GM21576 (cell line): ENCODE results near the gene LTV1.
"Not testable (repeated sequence)": the region's sequence is repeated elsewhere in the genome, so short reads cannot be mapped to it uniquely, and the experiment has no call there.

Source experiments
- ATAC-seq: cut with Tn5 transposase; IDR thresholded peaks from one replicate; pipeline ENCODE4 v1.9.1; 2021; ENCODE audit warnings: mild to moderate bottlenecking, moderate library complexity; ENCODE audit not compliant: unreplicated experiment

Gene LTV1, protein sequence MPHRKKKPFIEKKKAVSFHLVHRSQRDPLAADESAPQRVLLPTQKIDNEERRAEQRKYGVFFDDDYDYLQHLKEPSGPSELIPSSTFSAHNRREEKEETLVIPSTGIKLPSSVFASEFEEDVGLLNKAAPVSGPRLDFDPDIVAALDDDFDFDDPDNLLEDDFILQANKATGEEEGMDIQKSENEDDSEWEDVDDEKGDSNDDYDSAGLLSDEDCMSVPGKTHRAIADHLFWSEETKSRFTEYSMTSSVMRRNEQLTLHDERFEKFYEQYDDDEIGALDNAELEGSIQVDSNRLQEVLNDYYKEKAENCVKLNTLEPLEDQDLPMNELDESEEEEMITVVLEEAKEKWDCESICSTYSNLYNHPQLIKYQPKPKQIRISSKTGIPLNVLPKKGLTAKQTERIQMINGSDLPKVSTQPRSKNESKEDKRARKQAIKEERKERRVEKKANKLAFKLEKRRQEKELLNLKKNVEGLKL

DNA sequence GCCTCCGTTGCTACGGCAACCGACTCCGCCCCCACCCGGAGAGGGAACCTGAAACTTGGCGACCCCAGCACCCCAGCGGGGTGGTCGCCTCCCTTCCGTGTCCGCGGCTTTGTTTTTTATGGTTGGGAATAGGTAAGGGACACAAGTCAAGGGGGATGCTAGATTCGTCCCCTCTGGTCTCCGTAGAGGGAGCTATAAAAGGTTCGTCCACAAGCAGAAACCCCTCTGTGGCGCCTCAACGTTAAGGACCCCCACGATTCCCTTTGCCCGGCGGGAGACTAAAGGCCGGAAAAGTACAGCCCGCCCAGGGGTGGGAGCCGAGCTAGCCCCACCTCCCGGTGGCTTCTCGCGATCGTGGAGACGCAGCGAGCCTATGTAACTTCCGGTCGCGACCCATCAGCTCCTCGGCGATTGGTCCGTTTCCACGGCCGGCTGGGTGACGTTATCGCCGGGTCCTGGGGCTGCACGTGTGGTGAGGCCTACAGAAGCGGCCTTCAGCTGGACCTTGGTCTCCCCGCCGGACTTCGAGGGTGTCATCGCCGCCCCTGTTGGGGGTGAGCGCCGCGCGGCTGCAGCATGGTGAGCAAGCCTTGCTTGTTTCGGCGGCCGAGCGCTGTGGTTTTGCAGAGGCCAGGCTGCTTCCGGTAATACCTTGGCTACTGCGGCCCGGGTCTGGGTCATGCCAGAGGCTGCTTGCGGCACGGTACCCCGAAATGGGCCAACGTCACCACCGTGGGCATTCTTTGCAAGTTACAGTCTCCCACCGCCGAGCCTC lies at the start of gene LTV1:
Gene LTV1 (plus strand): TSS at position 437 of the 775 bp plus-strand sequence. CDS start 140 bp downstream, at position 577.
- peak; percentile 100 for ATAC-seq

DNA sequence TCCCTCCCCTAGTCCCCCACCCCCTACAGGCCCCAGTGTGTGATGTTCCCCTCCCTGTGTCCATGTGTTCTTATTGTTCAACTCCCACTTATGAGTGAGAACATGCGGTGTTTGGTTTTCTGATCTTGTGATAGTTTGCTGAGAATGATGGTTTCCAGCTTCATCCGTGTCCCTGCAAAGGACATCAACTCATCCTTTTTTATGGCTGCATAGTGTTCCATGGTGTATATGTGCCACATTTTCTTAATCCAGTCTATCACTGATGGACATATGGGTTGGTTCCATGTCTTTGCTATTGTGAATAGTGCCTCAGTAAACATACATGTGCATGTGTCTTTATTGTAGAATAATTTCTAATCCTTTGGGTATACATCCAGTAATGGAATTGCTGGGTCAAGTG lies 46.6 kb upstream of the LTV1 start:
- not testable (repeated sequence) for ATAC-seq

DNA sequence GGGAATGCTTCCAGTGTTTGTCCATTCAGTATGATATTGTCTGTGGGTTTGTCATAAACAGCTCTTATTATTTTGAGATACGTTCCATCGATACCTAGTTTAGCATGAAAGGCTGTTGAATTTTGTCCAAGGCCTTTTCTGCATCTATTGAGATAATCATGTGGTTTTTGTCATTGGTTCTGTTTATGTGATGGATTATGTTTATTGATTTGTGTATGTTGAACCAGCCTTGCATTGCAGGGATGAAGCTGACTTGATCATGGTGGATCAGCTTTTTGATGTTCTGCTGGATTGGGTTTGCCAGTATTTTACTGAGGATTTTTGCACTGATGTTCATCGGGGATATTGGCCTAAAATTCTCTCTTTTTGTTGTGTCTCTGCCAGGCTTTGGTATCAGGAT lies 44.7 kb upstream of the LTV1 start:
- ATAC-seq, result not testable (repeated sequence)

DNA sequence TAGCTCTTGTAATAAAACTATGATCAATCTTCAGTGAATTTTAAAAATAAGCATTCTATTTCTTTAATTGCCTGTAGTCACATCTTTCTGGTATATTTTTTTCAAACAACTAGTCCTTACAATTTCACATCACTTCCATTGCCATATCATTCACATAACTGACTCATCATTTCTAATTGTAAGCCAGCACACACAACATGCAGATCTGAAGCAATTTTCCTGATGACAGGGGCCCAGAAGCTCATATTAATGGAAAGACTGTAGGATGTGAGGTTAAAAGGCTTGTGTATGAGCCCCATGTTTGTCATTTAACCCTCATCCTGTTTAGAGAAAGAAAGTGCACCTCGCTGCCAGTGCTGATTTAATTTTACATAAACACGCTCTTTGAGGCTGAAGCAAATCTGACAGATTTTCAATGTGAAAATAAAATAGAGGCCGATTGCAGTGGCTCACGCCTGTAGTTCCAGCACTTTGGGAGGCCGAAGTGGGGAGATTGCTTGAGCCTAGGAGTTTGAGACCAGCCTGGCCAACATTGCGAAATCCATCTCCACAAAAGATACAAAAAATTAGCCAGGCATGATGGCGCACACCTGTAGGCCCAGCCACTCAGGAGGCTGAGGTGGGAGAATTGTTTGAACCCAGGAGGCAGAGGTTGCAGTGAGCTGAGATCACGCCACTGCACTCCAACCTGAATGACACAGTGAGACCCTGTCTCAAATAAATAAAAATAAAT lies 40.1 kb upstream of the LTV1 start:
- ATAC-seq, result no peak

DNA sequence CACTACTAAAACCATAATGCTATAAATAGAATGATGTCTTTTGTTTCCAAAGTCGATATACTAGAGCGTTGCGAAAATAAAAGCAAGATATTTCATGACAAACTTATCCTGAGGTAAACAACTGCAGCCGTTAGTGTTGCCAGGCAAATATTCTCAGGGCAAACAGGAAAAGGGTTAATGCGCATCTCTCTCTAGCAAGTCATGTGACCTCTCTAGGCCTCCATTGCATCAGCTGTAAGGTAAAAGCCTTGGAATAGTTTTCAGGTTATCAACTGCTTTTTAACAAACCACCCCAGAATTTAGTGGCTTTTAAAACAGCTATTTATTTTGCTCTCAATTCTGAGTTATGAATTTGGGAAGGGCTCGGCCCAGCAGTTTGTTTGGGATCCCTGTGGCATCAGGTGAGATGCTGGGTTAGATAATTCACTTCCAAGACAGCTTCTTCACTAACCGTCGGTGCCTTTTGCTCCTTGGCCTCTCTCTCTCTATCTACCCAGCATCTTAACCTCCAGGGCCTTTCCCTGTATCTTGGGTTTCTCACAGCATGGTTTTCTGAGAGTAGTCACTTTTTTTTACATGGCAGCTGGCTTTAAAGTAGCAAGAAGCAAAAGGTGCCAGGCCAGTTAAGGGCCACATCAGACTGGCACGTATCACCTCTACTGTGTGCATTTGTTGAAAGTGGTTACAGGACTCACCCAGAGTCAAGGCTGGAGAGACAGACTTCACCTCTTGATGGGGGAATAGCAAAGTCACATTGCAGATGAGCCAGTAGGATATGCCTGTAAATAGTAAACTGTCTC lies 39.2 kb upstream of the LTV1 start:
- ATAC-seq, result no peak

DNA sequence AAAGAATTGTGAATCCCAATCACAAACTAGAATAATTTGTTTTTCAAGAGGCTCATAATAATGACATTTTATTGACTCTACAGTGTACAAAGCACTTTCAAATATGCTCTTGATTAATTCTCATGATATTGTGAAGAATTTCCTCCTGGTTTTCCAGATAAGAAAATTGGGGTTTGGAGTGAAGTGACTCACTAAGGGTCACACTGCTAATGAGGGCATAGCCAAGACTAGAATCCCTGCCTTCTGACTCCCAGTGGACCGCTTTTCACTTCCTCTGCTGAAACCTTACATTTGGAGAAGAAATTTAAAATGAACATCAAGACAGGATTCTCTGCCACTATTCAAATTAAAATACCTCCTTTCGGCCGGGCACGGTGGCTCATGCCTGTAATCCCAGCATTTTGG lies 38.3 kb upstream of the LTV1 start:
- ATAC-seq, result no peak

DNA sequence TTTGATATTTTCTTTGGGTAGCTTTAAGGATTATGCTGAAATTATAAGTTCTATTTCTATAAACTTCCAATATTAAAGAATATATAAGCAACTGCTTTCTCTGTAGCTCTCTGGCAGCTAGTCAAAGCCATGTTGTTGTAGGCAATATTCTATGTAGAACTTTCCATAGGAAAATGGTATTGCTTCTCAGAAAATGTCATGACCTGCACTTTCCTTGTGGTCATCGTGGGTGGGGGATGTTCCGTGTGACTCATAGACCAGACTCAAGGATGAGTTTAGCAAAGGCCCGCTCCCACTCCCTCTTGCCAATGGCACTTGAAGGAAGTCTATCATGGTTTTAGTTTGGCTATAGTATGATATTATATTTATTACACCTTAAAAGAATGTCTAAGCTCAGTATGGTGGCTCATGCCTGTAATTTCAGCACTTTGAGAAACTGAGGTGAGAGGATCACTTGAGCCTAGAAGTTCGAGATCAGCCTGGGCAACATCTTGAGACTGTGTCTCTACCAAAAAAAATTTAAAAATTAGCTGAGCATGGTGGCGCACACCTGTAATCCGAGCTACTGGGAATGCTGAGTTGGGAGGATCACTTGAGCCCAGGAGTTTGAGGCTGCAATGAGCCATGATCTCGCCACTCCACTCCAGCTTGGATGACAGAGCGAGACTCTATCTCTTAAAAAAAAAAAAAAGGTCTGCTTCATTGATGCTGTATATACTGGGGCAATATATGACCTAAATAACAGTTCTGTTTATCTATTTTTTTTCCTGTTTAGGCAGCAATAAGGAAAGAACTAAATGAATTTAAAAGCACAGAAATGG lies 36.6 kb upstream of the LTV1 start:
- ATAC-seq, result no peak

DNA sequence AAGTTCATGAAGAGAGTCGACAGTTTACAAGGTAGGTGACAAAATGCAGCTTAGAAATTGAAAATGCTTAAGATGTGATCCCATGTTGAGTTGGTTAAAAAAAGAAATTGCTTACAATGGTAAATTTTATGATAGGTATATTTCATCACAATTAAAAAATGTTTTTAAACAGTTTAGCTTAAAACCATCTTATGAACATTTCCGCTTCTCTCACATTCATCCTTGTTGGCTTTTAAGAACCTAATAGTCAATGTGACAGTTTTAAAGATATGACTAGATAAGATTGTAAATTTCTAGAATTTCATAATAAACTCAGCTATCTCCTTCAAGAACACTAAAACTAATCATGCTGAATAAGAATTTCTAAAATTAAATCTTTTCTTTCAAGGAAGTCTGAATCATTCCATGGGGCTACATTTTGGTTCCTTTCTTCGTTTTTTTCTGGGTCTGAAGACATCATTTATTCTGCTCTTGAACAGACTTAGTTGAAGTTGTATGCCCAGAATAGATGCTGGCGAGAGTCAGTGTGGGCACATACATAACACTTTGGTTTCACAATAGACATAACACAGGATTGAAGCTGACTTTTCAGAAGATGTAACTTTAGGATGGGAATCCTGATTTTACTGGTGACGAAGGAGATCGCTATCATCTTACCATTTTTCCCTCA lies 35.9 kb upstream of the LTV1 start:
- ATAC-seq, result no peak

DNA sequence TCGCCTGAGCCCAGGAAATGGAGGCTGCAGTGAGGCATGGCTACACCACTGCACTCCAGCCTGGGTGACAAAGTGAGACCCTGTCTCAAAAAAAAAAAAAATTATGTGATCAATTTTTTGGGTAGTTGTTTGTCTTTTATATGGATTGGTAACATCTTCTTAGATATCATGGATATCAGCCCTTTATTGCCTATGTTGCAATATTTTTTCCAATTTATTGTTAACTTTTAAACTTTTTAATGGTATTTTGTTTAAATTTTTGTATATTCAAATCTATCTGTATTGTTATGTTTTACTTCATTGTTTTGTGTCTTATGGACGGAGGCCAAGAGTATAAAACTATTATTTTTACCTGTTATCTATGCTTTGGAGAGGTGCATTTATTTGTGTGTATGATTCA lies 32.4 kb upstream of the LTV1 start:
- no peak for ATAC-seq

DNA sequence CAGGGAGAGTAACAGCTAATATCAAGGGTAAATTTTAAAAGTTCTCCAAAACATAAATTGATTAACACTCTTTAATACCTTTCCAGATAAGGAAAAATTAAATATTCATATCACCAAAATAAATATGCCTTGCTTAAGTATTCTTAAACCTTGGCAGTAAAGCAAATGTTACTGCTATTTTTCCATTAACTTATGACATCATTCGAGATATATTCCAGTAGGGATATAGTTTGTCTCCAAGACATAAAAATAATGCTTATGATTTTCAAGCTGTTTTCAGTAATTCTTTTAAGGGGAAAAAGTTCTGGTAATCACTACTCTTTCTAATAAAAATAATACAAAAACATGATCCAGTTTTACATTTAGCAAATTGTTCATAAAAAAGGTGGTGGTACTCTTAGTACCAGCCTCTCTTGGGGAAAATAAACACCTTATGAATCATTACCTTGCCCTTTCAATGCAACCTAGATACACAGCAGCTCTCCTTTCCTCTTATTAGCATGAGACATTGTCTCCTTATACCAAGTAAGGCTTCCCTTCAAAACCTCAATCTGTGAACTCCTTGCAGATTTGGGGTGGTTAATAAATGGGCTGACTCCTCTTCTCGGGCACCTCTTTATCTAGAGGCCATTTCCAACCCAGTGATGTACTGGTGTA lies 31.5 kb upstream of the LTV1 start:
- ATAC-seq, result no peak

DNA sequence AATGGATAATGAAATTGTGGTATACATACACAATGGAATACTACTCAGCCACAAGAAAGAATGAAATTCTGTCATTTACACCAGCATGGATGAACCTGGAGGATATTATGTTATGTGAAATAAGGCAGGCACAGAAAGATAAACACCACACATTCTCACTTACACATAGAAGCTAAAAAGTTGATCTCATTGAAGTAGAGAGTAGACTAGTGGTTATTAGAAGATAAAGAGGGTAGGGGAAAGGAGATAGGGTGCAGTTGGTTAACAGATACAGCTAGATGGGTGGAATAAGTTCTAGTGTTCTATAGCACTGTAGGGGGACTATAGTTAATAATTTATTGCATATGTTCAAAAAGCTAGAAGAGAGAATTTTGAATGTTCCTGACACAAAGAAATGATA lies 25.5 kb upstream of the LTV1 start:
- no peak for ATAC-seq

DNA sequence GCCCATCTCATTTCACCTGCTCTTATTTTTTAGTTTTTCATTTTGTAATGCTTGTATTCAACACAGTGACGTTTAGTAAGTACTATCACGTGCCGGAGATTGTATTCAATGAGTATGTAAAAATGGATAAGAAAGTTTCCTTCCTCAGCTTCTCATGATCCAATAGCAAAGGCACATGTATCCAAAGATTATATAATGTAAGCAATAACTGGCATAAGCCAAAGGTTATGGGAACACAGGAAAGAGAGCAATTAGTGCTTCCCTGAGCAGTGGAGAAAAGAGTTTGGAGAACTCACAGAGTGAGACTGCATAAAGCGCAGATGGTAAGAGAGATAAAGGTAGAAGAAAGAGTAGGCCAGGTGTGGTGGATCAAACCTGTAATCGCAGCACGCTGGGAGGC lies 21.8 kb upstream of the LTV1 start:
- no peak for ATAC-seq

DNA sequence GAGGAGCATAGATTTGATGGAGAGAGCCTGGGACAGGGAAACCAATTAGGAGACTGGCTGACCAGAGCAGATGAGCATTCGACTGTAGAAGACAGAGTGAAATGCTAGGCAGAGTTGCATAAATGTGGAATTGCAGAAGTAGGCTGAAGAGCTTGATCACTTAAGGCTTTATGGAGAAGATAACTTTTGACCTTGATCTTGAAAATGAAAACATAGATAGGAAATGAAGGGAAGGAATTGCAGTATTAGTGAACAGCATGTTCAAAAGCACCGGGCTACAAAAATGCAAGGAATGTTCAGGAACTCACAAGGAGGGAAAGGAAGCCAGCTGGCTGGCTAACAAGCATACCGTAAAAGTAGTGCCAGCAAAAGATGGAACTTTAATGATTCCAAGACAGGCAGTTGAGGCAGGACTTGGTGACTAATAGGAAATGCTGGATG lies 20.5 kb upstream of the LTV1 start:
- no peak for ATAC-seq

DNA sequence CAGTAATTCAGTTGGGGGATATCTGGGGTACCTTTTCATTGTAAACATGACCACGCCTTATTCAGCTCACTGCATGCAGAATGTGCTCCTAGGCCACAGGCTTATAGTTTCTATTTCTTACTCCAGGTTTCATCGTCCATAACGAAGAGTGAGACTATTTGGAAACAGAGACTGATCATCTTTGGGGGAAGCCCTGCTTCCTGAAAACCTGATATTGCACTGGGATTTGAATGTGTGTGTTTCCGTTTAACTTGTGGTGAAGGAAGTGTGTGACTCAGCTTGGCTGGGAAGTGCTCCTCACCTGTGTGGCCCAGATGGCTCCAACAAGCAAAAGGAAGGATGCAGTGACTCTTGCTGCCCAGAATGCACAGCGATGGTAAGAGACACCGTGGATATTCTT lies 19.6 kb upstream of the LTV1 start:
- ATAC-seq, result no peak

DNA sequence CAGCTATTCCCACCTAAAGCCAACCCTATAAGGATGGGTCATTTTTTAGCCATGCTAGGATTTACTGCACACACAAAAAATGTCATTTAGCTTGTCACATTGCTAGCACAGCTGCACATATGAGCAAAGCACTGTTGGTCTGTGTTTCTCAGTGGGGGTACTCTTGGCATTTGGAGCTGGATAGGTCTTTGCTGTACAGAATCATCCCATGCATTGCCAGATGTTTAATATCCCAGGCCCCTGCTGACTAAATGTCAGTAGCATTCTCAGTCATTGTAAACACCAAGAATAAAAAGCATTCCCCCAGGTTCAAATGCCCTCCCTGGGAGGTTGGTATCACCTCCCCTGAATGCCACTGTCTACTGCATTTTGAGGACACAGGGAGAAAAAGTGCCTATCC lies 14.6 kb upstream of the LTV1 start:
- no peak for ATAC-seq

DNA sequence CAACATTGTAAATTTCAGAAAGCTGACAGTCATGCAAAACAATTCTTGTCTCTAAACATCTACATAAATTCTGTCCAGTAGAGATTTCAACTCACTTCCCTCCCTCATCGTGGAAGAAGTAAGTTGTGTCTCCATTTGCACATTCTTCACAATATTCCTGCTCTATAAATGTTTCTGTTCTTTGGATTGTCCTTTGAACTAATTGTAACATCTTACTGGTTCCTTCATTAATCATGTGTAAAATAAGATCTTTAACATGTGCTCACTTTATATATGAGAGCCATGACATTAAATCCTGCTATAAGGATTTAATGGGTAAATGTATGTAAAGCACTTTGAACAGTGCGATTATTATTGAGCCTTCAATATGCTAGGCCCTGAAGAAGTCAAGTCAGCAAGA lies 7.0 kb upstream of the LTV1 start:
- no peak for ATAC-seq

DNA sequence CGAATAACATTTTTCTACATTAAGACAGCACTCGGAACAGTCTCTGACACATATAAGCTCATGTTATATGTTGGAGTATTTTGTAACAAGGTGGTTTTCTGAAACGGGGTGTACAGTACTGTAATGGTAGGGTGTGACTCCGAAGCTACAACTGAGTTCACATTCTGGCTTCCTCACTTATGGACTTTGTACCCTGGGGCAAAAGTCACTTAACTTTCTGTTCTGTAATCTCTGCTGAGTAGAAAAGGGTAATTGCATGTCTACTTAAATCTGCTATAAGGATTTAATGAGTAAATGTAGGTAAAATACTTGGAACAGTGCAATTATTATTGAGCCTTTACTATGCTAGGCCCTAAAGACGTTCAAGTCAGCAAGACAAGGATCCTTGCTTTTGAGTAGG lies 4.7 kb upstream of the LTV1 start:
- no peak for ATAC-seq

DNA sequence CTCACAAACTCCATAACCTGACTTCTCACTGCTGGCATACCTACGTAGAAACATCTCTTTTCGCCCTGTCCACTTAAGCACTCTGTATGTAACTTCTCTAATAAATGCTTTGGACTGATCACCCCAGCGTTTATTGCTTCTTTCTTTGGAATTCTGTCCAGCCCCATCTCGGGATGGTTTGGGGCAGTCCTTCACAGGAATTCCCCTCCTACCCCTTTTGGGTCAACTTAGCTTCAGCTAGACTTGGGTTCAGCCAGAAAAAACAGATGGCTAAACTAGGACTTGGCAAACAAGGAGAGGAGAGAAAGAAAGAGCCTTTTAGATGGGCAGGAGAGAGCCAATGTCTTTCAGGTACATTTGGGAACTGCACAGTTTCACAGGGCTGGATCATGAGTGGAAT lies 3.9 kb upstream of the LTV1 start:
- ATAC-seq, result no peak
